PFSK-1 (cell line): ENCODE results near the gene BAX.

ENCODE experiments used
- POLR2AphosphoS5 ChIP-seq: IDR thresholded peaks from 2 replicates; pipeline ENCODE4 v1.6.1; 2012; ENCODE audit warnings: low read depth, mild to moderate bottlenecking, control low read depth, low read length, moderate library complexity
- TAF1 ChIP-seq: IDR thresholded peaks from 2 replicates; pipeline ENCODE4 v1.6.1; 2012; ENCODE audit warnings: low read length, control low read depth, borderline replicate concordance; ENCODE audit not compliant: insufficient read depth
- TF ChIP-seq, protein P1 (sequence below), 2 experiments: IDR thresholded peaks; 2 replicates each; pipeline versions ENCODE4 v1.6.1 to v1.8.0; 2011 to 2012; ENCODE audit warnings: low read depth in 2 of 2, low read length in 2 of 2, control low read depth in 1 of 2, inconsistent platforms in 1 of 2, mild to moderate bottlenecking in 1 of 2, moderate library complexity in 1 of 2; ENCODE audit not compliant: insufficient read depth in 1 of 2

DNA sequence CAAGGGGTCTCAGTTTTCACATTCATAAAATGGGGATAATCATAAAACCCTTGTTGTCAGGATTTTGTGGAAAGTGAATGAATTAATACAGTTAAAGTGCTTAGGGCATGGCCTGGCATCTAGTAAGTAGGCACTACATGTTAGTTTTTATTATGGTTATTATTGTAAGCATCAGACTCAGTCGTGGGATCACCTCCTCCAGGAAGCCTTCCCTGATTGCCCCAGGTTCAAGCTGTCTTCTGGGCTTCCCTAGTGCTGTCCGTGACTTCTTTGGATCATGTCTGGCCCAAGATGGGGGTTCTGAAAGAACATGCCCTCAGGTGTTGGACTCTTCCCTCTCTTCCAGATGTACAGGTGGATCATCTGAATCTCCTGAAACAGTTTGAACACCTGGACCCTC, 43.9 kb upstream of the BAX start:
- TF ChIP-seq, protein P1, sequence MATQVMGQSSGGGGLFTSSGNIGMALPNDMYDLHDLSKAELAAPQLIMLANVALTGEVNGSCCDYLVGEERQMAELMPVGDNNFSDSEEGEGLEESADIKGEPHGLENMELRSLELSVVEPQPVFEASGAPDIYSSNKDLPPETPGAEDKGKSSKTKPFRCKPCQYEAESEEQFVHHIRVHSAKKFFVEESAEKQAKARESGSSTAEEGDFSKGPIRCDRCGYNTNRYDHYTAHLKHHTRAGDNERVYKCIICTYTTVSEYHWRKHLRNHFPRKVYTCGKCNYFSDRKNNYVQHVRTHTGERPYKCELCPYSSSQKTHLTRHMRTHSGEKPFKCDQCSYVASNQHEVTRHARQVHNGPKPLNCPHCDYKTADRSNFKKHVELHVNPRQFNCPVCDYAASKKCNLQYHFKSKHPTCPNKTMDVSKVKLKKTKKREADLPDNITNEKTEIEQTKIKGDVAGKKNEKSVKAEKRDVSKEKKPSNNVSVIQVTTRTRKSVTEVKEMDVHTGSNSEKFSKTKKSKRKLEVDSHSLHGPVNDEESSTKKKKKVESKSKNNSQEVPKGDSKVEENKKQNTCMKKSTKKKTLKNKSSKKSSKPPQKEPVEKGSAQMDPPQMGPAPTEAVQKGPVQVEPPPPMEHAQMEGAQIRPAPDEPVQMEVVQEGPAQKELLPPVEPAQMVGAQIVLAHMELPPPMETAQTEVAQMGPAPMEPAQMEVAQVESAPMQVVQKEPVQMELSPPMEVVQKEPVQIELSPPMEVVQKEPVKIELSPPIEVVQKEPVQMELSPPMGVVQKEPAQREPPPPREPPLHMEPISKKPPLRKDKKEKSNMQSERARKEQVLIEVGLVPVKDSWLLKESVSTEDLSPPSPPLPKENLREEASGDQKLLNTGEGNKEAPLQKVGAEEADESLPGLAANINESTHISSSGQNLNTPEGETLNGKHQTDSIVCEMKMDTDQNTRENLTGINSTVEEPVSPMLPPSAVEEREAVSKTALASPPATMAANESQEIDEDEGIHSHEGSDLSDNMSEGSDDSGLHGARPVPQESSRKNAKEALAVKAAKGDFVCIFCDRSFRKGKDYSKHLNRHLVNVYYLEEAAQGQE (IDR thresholded peaks at IDR 0.05; ENCODE audit: insufficient read depth in 1 of 2, low read depth in 2 of 2, low read length in 2 of 2): no peak
- no peak for TF ChIP-seq TAF1
- no peak for TF ChIP-seq POLR2AphosphoS5
